Esophagus mucosa (tissue), 1 donor: ENCODE data around the gene TSPAN4. TPM values are rescaled to one million over a fixed set of nuclear protein-coding genes. Genes with fewer than 3 reads are reported as not detected.
A peak's percentile ranks its signal among the peaks of the same experiment; 100 is the strongest.

Experiments
- ATAC-seq: fragments of 200-7000 bp; cut with Tn5 transposase; one replicate; pipeline ENCODE4 v1.9.1; 2020
- total RNA-seq: library from RNA; stranded (reverse); gene quantifications from one replicate; pipeline ENCODE4 v1.2.4, GENCODE V29; 2023
- donor health status: DM: yes; HTN: yes; CAD: no.

Gene TSPAN4
- total RNA-seq, 1 donor from 2014 or later = 8.4 TPM

DNA sequence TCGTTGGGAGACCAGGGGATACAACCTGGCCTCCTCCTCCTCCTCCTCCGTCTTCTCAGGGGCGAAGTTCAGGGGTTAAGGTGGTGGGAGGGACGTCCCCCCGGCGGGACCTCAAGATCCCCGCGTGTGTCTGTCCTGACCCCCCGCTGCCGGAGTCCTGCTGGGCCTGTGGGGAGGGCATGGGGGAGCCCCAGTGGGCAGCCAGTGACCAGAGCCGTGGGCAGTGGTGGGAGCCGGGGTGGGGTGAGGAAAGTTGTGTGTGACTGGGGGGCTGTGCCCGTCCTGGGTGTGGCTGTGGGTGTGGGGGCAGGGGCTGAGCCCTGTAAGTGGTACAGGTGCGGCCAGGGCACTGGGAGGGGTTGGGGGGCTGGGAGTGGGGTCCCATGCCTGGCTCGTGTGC, 10.1 kb downstream of the TSPAN4 start:
- ATAC-seq = no peak

DNA sequence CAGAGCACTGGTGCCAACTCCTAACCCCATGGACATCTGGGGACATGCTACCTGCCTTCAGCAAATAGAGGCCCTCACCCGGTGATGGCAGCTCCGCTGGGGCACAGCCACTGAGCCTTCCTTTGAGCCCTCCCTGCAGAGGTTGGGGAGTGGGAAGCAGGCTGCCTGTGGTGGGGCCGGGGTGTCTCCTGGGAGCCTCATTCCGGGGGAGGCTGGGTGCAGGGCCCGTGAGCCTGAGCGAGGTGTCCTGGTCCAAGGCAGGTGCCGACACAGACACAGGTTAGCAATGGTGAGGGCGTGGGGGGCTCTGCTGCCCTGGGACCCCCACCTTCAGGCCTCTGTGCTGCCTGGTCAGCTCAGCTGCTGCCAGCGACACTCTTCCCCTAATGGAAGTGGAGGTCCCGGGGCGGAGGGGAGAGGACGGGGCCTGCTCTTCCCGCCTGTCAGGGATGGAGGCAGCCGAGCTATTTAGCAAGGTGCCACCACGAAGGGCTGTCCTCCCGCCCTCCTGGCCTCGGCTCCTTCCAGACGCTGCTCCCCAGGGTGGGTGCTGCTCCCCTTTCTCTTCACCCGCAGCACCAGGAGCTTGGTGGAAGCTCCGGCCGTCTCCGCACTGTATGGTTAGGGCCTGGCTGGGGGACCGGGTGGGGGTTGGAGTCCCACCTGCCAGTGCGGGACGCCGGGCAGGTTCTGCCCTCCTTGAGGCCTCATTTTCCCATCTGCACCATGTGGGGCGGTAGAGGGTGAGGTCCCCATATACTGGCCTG, 11.2 kb downstream of the TSPAN4 start:
- ATAC-seq = no peak

DNA sequence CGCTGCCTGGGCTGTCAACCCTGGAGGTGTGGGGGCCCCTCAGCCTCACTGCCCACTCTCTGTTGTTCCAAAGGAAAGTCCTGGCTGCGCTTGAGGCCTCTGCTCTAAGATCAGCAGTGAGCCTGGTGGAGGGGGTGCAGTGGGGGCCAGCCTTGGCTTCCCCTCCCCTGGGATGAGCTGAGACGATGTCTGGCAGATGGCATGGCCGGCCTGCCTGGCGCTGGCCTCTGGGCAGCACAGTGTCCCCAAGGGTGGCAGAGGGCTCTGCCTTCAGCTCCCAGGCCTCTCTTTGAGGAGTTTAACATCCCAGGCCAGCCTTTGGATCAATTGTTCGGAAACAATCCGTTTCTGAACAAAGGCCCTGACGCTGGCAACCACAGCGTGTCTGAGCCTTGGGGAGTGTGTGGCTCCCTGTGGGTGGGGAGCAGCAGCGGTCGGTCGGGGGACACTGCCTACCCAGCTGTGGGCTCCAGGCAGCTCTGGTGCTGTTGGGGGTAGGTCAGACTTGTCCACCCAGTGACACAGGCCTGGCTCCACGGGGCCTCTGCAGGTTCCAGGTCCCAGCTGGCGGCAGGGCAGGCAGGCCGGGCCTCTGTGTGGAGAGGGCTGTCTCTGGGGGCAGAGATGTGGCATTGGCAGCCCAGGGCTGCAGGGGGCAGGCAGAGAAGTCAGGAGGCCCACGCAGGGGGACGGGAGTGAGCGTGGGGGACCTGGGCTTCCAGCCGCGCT, 12.1 kb downstream of the TSPAN4 start:
- no peak for ATAC-seq

- no peak for ATAC-seq
Measured at GRCh38 chr11:855330-855674, 12.7 kb downstream of the TSPAN4 start.

DNA sequence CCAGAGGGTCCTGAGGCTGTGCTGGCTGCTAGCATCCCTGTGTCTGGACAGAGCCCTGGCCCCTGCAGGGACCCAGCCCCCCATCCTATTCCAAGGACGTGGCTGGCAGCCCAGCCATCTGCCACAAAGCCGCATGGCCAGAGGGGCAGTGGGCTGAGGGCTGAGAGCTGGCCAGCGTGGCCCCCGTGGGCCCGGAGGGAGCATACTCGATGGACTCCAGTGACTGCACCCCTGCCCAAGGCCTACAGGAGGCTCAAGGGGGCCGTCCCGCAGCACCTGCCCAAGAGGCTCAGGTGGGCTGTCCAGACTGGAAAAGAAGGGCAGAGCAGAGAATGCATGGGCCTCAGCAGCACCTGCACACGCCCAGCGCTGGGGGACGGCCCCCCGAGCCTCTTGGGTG, 13.1 kb downstream of the TSPAN4 start:
- no peak for ATAC-seq

DNA sequence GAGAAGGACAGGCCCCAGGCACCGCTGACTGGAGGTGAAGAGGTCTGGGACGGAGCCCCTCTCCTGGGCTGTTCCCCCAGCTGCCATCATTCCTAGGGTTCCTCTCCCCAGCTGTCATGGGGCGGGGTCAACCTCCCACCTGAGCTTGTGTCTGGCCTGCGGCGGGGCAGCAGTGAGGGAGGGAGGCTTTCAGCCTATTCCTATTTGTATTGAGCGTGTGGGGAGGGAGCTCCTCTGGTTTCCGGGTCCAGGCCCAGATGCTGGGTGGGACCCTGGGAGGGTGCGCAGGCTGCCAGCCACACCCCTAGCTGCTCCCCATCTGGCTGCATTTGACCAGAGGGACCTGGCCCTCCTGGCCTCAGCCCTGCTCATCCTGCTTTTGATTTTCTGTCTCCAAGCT, 13.7 kb downstream of the TSPAN4 start:
- ATAC-seq = no peak

- no peak for ATAC-seq
Measured at GRCh38 chr11:858053-858761, 15.6 kb downstream of the TSPAN4 start.

GRCh38 chr11:858762-859339, 16.2 kb downstream of the TSPAN4 start:
- no peak for ATAC-seq

GRCh38 chr11:859394-860131, 16.9 kb downstream of the TSPAN4 start:
- ATAC-seq = peak; percentile 70

- ATAC-seq = no peak
Measured at GRCh38 chr11:860234-861104, 17.8 kb downstream of the TSPAN4 start.

- ATAC-seq = no peak
Measured at GRCh38 chr11:861105-861479, 18.4 kb downstream of the TSPAN4 start.

DNA sequence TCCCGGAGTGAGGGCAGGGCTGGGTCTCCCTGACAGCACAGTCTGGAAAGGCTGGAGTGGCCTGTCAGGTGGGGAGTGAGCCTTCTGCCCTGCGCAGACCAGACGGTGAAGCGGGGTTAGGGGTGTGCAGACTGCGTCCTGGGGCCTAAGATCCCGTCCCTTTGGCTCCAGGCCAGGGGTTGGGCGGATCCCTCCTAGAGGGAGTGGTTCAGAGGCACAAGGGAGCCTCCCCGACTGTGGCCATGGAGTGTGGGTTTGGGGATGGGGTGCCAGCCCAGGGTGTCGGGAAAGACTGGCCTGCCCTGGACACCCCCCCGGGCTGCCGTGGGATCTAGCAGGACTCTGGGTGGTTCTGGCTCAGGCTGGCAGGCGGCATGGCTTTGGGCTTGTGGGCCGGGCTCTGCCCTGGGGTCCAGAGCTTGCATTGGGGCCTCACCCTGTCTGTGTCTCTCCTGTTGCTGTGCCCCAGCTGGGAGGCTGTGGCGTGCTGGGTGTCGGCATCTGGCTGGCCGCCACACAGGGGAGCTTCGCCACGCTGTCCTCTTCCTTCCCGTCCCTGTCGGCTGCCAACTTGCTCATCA, 19.5 kb downstream of the TSPAN4 start:
- no peak for ATAC-seq

DNA sequence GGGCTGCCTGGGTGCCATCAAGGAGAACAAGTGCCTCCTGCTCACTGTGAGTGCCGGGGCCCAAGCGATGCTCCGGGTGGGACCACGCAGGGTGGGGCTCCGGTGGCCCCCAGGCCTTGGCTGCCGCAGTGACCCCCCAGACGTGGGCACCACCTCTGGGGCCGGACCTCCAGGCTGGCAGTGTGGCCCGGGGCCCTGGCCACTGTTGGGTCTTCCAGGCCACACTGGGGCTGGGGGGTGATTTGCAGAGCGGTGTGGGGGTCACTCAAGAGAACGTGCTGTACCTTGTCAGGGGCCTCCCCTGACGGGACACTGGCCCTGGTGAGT, 20.0 kb downstream of the TSPAN4 start:
- no peak for ATAC-seq

GRCh38 chr11:863023-863909, 20.6 kb downstream of the TSPAN4 start:
- ATAC-seq = no peak

GRCh38 chr11:863910-864827, 21.5 kb downstream of the TSPAN4 start:
- ATAC-seq = no peak

DNA sequence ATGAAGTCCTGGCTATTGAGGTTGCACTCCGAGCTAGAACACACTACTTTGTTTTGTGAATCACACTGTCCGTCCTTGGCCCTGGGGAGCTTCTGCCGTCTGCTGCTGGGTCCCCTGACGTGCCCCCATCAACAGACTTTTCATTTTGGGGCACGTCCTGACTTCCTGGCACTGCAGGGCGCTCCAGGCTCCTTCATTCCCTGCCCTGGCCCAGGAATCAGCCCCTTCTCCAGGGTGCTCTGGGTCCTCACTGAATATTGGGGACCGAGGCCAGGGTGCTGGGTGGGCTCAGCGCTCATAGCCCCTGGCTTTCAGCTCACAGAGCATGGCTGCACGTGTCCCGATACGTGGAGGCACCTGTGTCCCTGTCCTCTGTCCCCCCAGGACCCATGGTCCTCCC, 22.2 kb downstream of the TSPAN4 start:
- ATAC-seq = no peak

DNA sequence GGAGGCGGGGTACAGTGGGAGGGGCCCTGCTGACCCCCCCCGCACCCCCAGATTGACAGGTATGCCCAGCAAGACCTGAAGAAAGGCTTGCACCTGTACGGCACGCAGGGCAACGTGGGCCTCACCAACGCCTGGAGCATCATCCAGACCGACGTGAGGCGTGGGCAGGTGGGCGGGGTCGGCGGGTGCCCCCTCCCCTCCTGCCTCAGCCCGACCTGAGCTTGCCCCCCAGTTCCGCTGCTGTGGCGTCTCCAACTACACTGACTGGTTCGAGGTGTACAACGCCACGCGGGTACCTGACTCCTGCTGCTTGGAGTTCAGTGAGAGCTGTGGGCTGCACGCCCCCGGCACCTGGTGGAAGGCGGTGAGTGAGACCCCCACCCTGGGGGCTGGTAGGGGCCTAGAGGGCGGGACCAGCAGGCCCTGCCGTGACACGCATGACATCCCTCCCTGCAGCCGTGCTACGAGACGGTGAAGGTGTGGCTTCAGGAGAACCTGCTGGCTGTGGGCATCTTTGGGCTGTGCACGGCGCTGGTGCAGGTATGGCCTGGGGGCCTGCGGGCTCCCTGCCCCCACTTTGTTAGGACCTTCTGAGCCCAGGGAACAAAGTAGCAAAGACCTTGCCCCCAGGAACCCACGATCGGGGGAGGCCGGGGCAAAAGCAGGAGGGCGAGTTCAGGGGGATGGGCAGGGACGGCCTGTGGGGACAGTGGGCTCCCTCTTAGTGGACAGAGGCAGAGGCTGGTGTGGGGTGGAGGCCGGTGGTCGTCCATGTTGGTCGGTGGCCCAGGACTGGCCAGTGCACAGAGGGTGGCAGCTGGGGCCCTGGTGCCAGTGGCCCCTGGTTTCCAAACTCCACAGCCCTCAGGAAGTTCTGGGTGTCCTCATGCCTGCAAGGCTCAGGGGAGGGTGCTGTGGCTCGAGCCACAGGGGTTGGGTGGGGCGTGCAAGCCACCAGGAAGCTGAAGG, 23.1 kb downstream of the TSPAN4 start:
- ATAC-seq = no peak

DNA sequence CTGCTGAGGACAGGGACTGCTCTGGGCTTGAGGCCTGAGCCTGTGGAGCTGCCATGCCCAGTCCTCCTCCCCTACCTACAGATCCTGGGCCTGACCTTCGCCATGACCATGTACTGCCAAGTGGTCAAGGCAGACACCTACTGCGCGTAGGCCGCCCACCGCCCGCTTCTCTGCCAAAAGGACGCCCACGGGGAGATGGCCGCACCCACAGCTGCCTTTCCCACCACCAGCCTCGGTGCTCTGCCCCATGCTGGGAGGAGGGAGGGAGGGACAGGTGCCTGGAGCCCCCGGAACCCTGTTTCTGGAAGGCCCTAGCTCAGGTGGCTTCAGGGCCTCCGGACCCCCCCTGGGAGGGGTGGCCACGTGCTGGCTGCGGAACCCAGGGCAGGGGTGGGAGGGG, 23.8 kb downstream of the TSPAN4 start:
- no peak for ATAC-seq
